ENCODE results near the gene SLC28A2. TPM values are rescaled to one million over a fixed set of nuclear protein-coding genes. Genes with fewer than 3 reads are reported as not detected.
A peak's percentile ranks its signal among the peaks of the same experiment; 100 is the strongest.

The SLC28A2 gene
- total and polyA plus RNA-seq, 2 of the 13 experiments (the other 11 are each of a cell fraction or from before 2014, with no cell fraction given), result 0.01 to 0.11 TPM

GRCh38 chr15:45279024-45279698 lies 27.1 kb downstream of the SLC28A2 start (continued):
- TF ChIP-seq TFE3 (CRISPR knock-in tag; IDR thresholded peaks at IDR 0.05), result peak; percentile 27; the same call in 1 of the 2 replicates
- TF ChIP-seq ZGPAT (CRISPR knock-in tag; IDR thresholded peaks at IDR 0.05), result peak; percentile 44; the same call in 1 of the 2 replicates
- TF ChIP-seq ZNF605 (CRISPR knock-in tag; IDR thresholded peaks at IDR 0.05), result 0 out of 2 replicates have a peak, but pooled peaks have one; percentile 31
- TF ChIP-seq ZNF777 (CRISPR knock-in tag; IDR thresholded peaks at IDR 0.05), result 0 out of 2 replicates have a peak, but pooled peaks have one; percentile 47
- peak; percentile 56; the same call in 1 of the 2 replicates for TF ChIP-seq GATA4 (IDR thresholded peaks at IDR 0.05; ENCODE audit: borderline replicate concordance, low read depth)
- no peak for TF ChIP-seq ZNF33B (CRISPR knock-in tag; IDR thresholded peaks at IDR 0.05)
- 0 out of 2 replicates have a peak, but pooled peaks have one; percentile 16 for TF ChIP-seq ZFY (CRISPR knock-in tag; IDR thresholded peaks at IDR 0.05)
- TF ChIP-seq TOE1 (CRISPR knock-in tag; IDR thresholded peaks at IDR 0.05), result no peak
- peak; percentile 79; the same call in 1 of the 2 replicates for TF ChIP-seq ZNF546 (CRISPR knock-in tag; conservative IDR thresholded peaks at IDR 0.05)
- TF ChIP-seq SP1 (IDR thresholded peaks at IDR 0.05), result 0 out of 2 replicates have a peak, but pooled peaks have one; percentile 31
- TF ChIP-seq SP1 (CRISPR knock-in tag; IDR thresholded peaks at IDR 0.05), result peak; percentile 98
- no peak for TF ChIP-seq ZFP82 (CRISPR knock-in tag; IDR thresholded peaks at IDR 0.05; ENCODE audit: borderline replicate concordance)
- peak; percentile 77 for TF ChIP-seq XRCC5 (optimal IDR thresholded peaks at IDR 0.05; ENCODE audit: low read length)
- no peak for TF ChIP-seq SOX13 (IDR thresholded peaks at IDR 0.05)
- TF ChIP-seq SOX13 (CRISPR knock-in tag; conservative IDR thresholded peaks at IDR 0.05 in 1 of 2, IDR thresholded peaks at IDR 0.05 in 1 of 2), result 0 out of 4 replicates have a peak, but pooled peaks of 1 of the 2 experiments have one; percentile 4
- peak; percentile 50 for TF ChIP-seq IKZF4 (CRISPR knock-in tag; IDR thresholded peaks at IDR 0.05; ENCODE audit: borderline replicate concordance, low read depth, not compliant biosample characterization)
- peak; percentile 80 for TF ChIP-seq GABPA (IDR thresholded peaks at IDR 0.05; ENCODE audit: low read depth, low read length)
- TF ChIP-seq GABPA (CRISPR knock-in tag; IDR thresholded peaks at IDR 0.05; ENCODE audit: low read depth), result peak; percentile 95
- no peak for TF ChIP-seq DDIT3 (CRISPR knock-in tag; IDR thresholded peaks at IDR 0.05)
- peak; percentile 24 for TF ChIP-seq ZNF781 (CRISPR knock-in tag; IDR thresholded peaks at IDR 0.05; ENCODE audit: borderline replicate concordance, not compliant biosample characterization)
- no peak for TF ChIP-seq SOX5 (CRISPR knock-in tag; IDR thresholded peaks at IDR 0.05; ENCODE audit: borderline replicate concordance)
- peak; percentile 91 for TF ChIP-seq DRAP1 (CRISPR knock-in tag; IDR thresholded peaks at IDR 0.05)
